SU-DHL-6 (cell line): ENCODE measurements around the gene CPLANE1.

ENCODE experiments used
- EZH2phosphoT487 ChIP-seq: fragments of 200-600 bp; sonication (generic), shearing (Covaris generic); conservative IDR thresholded peaks from 2 replicates; pipeline ENCODE4 v1.6.1; 2018; ENCODE audit warnings: mild to moderate bottlenecking, antibody characterized with exemption, low read length, moderate library complexity, mixed read lengths
- TF ChIP-seq, protein P1 (sequence below): fragments of 200-600 bp; sonication (generic); IDR thresholded peaks from one replicate; pipeline ENCODE4 v1.5.1; 2017; ENCODE audit warnings: antibody characterized with exemption, mild to moderate bottlenecking, low read length, moderate library complexity; ENCODE audit not compliant: insufficient read depth, poor library complexity, severe bottlenecking

DNA sequence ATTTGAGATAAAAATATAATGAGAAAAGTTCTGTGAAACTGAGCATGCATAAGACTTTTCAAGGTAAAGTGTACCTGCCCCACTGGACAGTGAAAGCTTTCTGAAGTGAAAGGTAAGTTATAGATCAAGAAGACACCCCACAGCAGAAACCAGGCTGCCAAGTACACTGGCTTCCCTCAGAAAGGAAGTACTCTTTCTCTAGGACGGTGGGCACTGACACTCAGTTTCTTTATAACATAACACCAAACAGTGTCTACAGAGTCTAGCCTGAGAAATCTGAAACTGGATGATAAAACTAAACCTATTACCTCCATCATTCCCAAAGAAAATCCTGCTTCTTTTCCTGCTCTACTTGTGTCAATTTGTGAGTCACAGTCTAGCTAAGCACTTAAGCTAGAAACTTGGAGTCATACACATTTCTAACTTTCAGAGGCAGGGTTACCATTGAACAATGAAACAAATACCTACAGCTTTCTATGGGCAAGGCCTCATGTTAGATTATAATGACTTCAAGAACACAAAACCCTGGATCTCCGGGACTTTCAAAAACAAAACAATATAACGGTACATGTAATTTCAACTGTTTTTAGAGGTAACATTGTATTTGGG is 136.7 kb downstream of the CPLANE1 start:
- TF ChIP-seq EZH2phosphoT487, result no peak
- TF ChIP-seq, protein P1, sequence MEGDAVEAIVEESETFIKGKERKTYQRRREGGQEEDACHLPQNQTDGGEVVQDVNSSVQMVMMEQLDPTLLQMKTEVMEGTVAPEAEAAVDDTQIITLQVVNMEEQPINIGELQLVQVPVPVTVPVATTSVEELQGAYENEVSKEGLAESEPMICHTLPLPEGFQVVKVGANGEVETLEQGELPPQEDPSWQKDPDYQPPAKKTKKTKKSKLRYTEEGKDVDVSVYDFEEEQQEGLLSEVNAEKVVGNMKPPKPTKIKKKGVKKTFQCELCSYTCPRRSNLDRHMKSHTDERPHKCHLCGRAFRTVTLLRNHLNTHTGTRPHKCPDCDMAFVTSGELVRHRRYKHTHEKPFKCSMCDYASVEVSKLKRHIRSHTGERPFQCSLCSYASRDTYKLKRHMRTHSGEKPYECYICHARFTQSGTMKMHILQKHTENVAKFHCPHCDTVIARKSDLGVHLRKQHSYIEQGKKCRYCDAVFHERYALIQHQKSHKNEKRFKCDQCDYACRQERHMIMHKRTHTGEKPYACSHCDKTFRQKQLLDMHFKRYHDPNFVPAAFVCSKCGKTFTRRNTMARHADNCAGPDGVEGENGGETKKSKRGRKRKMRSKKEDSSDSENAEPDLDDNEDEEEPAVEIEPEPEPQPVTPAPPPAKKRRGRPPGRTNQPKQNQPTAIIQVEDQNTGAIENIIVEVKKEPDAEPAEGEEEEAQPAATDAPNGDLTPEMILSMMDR, result no peak
